Stomach (tissue), 9 donors: ENCODE data around the gene TPSB2. TPM values are rescaled to one million over a fixed set of nuclear protein-coding genes. Genes with fewer than 3 reads are reported as not detected.
"Not testable (repeated sequence)": the region's sequence is repeated elsewhere in the genome, so short reads cannot be mapped to it uniquely, and the experiment has no call there.

Experiments used
- DNase-seq, 2 donors: peaks; one replicate each; pipeline versions ENCODE4 v3.0.0 to v3.0.0-alpha.2; 2013 to 2019
- H3K27ac ChIP-seq, 5 donors: fragments of 200-600 bp in 4 of 5; sonication (generic) in 4 of 5; one replicate each; pipeline ENCODE4 v1.5.1; 2013 to 2019; ENCODE audit warnings: mild to moderate bottlenecking in 1 of 5, moderate library complexity in 1 of 5
- H3K27me3 ChIP-seq, 3 donors: fragments of 200-600 bp; sonication (generic); one replicate each; pipeline ENCODE4 v1.5.1; 2017 to 2019; ENCODE audit warnings: mixed run types in 1 of 3
- H3K36me3 ChIP-seq, 4 donors: fragments of 200-600 bp; sonication (generic); 1 replicate in 3 of 4; 2 replicates in 1 of 4; pipeline ENCODE4 v1.5.1; 2016 to 2019
- H3K4me1 ChIP-seq, 4 donors: fragments of 200-600 bp; sonication (generic); one replicate each; pipeline ENCODE4 v1.5.1; 2016 to 2019
- H3K4me3 ChIP-seq, 4 donors: fragments of 200-600 bp; sonication (generic) in 3 of 4; one replicate each; pipeline ENCODE4 v1.5.1; 2016 to 2019; ENCODE audit warnings: mild to moderate bottlenecking in 1 of 4
- H3K9me3 ChIP-seq, 4 donors: fragments of 200-600 bp; sonication (generic); one replicate each; pipeline ENCODE4 v1.5.1; 2016 to 2019
- CTCF ChIP-seq, 7 experiments: fragments of 450-650 bp in 4 of 7; fragments of 200-600 bp in 3 of 7; sonication (generic) in 3 of 7; IDR thresholded peaks; one replicate each; pipeline ENCODE4 v1.5.1; 2016 to 2019; ENCODE audit warnings: antibody characterized with exemption in 7 of 7, control low read depth in 2 of 7, mild to moderate bottlenecking in 1 of 7
- EP300 ChIP-seq: sonication (generic); formaldehyde crosslinking; IDR thresholded peaks from one replicate; pipeline ENCODE4 v1.6.1; 2017; ENCODE audit warnings: antibody characterized with exemption
- POLR2A ChIP-seq, 4 donors: fragments of 450-650 bp; IDR thresholded peaks; one replicate each; pipeline ENCODE4 v1.6.1; 2016; ENCODE audit warnings: antibody characterized with exemption in 4 of 4, control low read depth in 2 of 4, mild to moderate bottlenecking in 1 of 4, moderate library complexity in 1 of 4
- POLR2AphosphoS5 ChIP-seq, 3 donors: sonication (generic); formaldehyde crosslinking; IDR thresholded peaks; one replicate each; pipeline ENCODE4 v1.6.1; 2016; ENCODE audit warnings: antibody characterized with exemption in 3 of 3
- WGBS, 5 donors: extraction: QIAGEN DNeasy Blood & Tissue Kit in 3 of 5; methylation state at CpG; one replicate each; pipeline versions ENCODE4 v1.1.5 to v1.1.7; 2013 to 2018; 5-methylcytosine and 5-hydroxymethylcytosine counted together
- intact Hi-C: fragments of 100-400 bp; cut with DNase I; formaldehyde crosslinking; loops from one replicate; pipeline ENCODE4 v1.15.1; 2023; ENCODE audit warnings: low total_unique reads
- polyA plus RNA-seq, 3 donors: library from polyadenylated mRNA; stranded (reverse); fragments of 200-250 nt; gene quantifications; one replicate each; pipeline ENCODE4 v1.2.3, GENCODE V29; 2013
- total RNA-seq, 5 donors: library from RNA; depleted of rRNA; stranded (reverse); fragments of >200 nt; gene quantifications; one replicate each; pipeline versions ENCODE4 v1.1.0 to v1.2.3, GENCODE V29; 2014 to 2016
- donor health status: healthy with polysubstance abuse.
- donor health status: Bipolar disorder and iron deficiency.
- donor health status: healthy.

The TPSB2 gene
- total and polyA plus RNA-seq, 8 donors = 1.8 to 164 (median 47.9) TPM; not detected in 1

GRCh38 chr16:1199347-1200013 is 30.5 kb downstream of the TPSB2 start:
- no peak overlapping the region for H3K27ac ChIP-seq

DNA sequence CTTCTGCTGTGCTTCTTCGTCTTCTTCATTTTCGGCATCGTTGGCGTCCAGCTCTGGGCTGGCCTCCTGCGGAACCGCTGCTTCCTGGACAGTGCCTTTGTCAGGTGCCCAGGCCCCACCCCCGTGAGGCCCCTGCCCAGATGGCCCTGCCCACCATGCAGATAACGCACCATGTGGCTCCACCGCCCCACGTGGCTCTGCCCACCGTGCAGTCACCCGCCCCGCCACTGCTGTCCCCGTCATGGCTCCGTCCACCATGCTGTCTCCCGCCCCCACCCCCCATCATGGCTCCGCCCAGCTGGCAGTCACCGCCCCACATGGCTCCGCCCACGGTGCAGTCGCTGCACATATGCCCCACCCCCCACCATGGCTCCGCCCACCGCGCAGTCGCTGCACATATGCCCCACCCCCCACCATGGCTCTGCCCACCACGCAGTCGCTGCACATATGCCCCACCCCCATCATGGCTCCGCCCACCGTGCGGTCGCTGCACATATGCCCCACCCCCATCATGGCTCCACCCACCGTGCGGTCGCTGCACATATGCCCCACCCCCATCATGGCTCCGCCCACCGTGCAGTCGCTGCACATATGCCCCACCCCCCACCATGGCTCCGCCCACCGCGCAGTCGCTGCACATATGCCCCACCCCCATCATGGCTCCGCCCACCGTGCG is 31.2 kb downstream of the TPSB2 start:
- H3K27me3 ChIP-seq = peaks cover 0 to 22% (median 6%) of the 10 kb centered on the region in 3 donors
- H3K9me3 ChIP-seq, H3K27ac ChIP-seq, intact Hi-C loops, H3K4me3 ChIP-seq, DNase-seq: not testable (repeated sequence)
- peaks cover 9 to 55% (median 28%) of the 10 kb centered on the region in 4 donors for H3K36me3 ChIP-seq
- peaks cover 8 to 17% (median 12%) of the 10 kb centered on the region in 4 donors for H3K4me1 ChIP-seq
- WGBS, 5 donors = 87 to 91% (median 89%) methylated on average over 24 to 44 of the region's 44 CpGs

More at GRCh38 chr16:1199347-1200013, 30.5 kb downstream of the TPSB2 start:
- Histone ChIP-seq H3K27me3 (peaks cover 0 to 18% (median 4%) of the 10 kb centered on the region in 3 donors), H3K4me3 (no peak overlapping the region), H3K36me3 (peaks cover 9 to 62% (median 31%) of the 10 kb centered on the region in 4 donors), H3K4me1 (peaks cover 5 to 10% (median 8%) of the 10 kb centered on the region in 4 donors), H3K9me3 (no peaks in the 10 kb centered on the region)
- no peak for TF ChIP-seq EP300
- TF ChIP-seq POLR2A (IDR thresholded peaks at IDR 0.05) = no peak
- no peak for TF ChIP-seq CTCF (IDR thresholded peaks at IDR 0.05)
- no peak for TF ChIP-seq POLR2AphosphoS5 (IDR thresholded peaks at IDR 0.05)
- WGBS, 5 donors = 79 to 85% (median 79%) methylated on average over 11 to 15 of the region's 19 CpGs
- intact Hi-C loops = no loop called here
- no peak for DNase-seq

- 88 to 91% (median 89%) methylated on average over 9 to 18 of the region's 18 CpGs for WGBS, 5 donors
- intact Hi-C loops = no loop called here
- H3K27ac ChIP-seq = no peak overlapping the region
- peaks cover 8 to 21% (median 15%) of the 10 kb centered on the region in 4 donors for H3K4me1 ChIP-seq
- no peak for DNase-seq
- peaks cover 9 to 49% (median 25%) of the 10 kb centered on the region in 4 donors for H3K36me3 ChIP-seq
- H3K9me3 ChIP-seq = no peaks in the 10 kb centered on the region
- H3K4me3 ChIP-seq = no peak overlapping the region
- no peak for TF ChIP-seq EP300
- TF ChIP-seq POLR2AphosphoS5 (IDR thresholded peaks at IDR 0.05) = no peak
- TF ChIP-seq POLR2A (IDR thresholded peaks at IDR 0.05) = no peak
- peaks cover 0 to 22% (median 9%) of the 10 kb centered on the region in 3 donors for H3K27me3 ChIP-seq
These were observed 31.8 kb downstream of the TPSB2 start for GRCh38 chr16:1198194-1198593.

- Histone ChIP-seq H3K4me3 (no peak overlapping the region), H3K4me1 (peaks cover 8 to 30% (median 19%) of the 10 kb centered on the region in 4 donors), H3K27me3 (peaks cover 0 to 22% (median 9%) of the 10 kb centered on the region in 3 donors), H3K36me3 (peaks cover 9 to 40% (median 18%) of the 10 kb centered on the region in 4 donors), H3K27ac (no peak overlapping the region), H3K9me3 (no peaks in the 10 kb centered on the region)
- DNase-seq = peak in 1 of 2 donors; percentile 65
- intact Hi-C loops = no loop called here
- 55 to 72% (median 57%) methylated on average over 18 to 19 of the region's 19 CpGs for WGBS, 5 donors
- no peak for TF ChIP-seq POLR2AphosphoS5 (IDR thresholded peaks at IDR 0.05)
- no peak for TF ChIP-seq EP300
- no peak for TF ChIP-seq CTCF (IDR thresholded peaks at IDR 0.05)
- no peak for TF ChIP-seq POLR2A (IDR thresholded peaks at IDR 0.05)
These were observed 32.6 kb downstream of the TPSB2 start for GRCh38 chr16:1197237-1197866.

GRCh38 chr16:1196494-1196893 is 33.5 kb downstream of the TPSB2 start:
- WGBS, 5 donors = 58 to 81% (median 71%) methylated on average over 8 to 11 of the region's 11 CpGs
- no peak for DNase-seq
- TF ChIP-seq POLR2A (IDR thresholded peaks at IDR 0.05) = no peak
- no peak for TF ChIP-seq CTCF (IDR thresholded peaks at IDR 0.05)
- TF ChIP-seq EP300 = no peak
- TF ChIP-seq POLR2AphosphoS5 (IDR thresholded peaks at IDR 0.05) = no peak
- H3K9me3 ChIP-seq = no peaks in the 10 kb centered on the region
- H3K36me3 ChIP-seq = peaks cover under 1 to 32% (median 10%) of the 10 kb centered on the region in 4 donors
- H3K27ac ChIP-seq = no peak overlapping the region
- H3K27me3 ChIP-seq = peaks cover 0 to 22% (median 9%) of the 10 kb centered on the region in 3 donors
- no peak overlapping the region for H3K4me3 ChIP-seq
- intact Hi-C loops = no loop called here
- H3K4me1 ChIP-seq = peaks cover 8 to 38% (median 23%) of the 10 kb centered on the region in 4 donors
